Measurements from ENCODE around the gene IDI2.

The IDI2 gene

GRCh38 chr10:1007583-1007982 lies 18.1 kb downstream of the IDI2 start:
- no peak for DNase-seq (ENCODE audit: low spot score)

- DNase-seq (ENCODE audit: low spot score): no peak
Observed at GRCh38 chr10:1006573-1006972, 19.1 kb downstream of the IDI2 start.

GRCh38 chr10:1003884-1004670 lies 21.6 kb downstream of the IDI2 start:
- no peak for DNase-seq (ENCODE audit: low spot score)

- no peak for DNase-seq (ENCODE audit: low spot score)
Observed at GRCh38 chr10:1002425-1003006, 23.1 kb downstream of the IDI2 start.

GRCh38 chr10:997266-998022 lies 28.2 kb downstream of the IDI2 start:
- DNase-seq (ENCODE audit: low spot score): no peak

- no peak for DNase-seq (ENCODE audit: low spot score)
Observed at GRCh38 chr10:996031-996430, 29.6 kb downstream of the IDI2 start.

GRCh38 chr10:995559-995926 lies 30.1 kb downstream of the IDI2 start:
- DNase-seq (ENCODE audit: low spot score): no peak

GRCh38 chr10:994836-995558 lies 30.7 kb downstream of the IDI2 start:
- DNase-seq (ENCODE audit: low spot score): no peak

GRCh38 chr10:992871-993270 lies 32.8 kb downstream of the IDI2 start:
- DNase-seq (ENCODE audit: low spot score): no peak

- no peak for DNase-seq (ENCODE audit: low spot score)
Observed at GRCh38 chr10:992467-992866, 33.2 kb downstream of the IDI2 start.

GRCh38 chr10:990808-991207 lies 34.9 kb downstream of the IDI2 start:
- DNase-seq (ENCODE audit: low spot score): no peak

- peak; percentile 49 for DNase-seq (ENCODE audit: low spot score)
Observed at GRCh38 chr10:988667-989545, 36.8 kb downstream of the IDI2 start.

GRCh38 chr10:987870-988666 lies 37.6 kb downstream of the IDI2 start, which contains the start of gene GTPBP4:
TSS of gene GTPBP4 (plus strand) at chr10:988434. CDS start at chr10:988480, 46 bp downstream.
- DNase-seq (ENCODE audit: low spot score): peak; percentile 99

GRCh38 chr10:987620-987869 lies 38.1 kb downstream of the IDI2 start:
- DNase-seq (ENCODE audit: low spot score): no peak

- DNase-seq (ENCODE audit: low spot score): no peak
Observed at GRCh38 chr10:986881-987619, 38.6 kb downstream of the IDI2 start.

- no peak for DNase-seq (ENCODE audit: low spot score)
Observed at GRCh38 chr10:986137-986825, 39.4 kb downstream of the IDI2 start.

- DNase-seq (ENCODE audit: low spot score): no peak
Observed at GRCh38 chr10:985361-985760, 40.3 kb downstream of the IDI2 start.

GRCh38 chr10:983971-984655 lies 41.5 kb downstream of the IDI2 start:
- DNase-seq (ENCODE audit: low spot score): no peak

GRCh38 chr10:983401-983800 lies 42.3 kb downstream of the IDI2 start:
- no peak for DNase-seq (ENCODE audit: low spot score)

All from germinal center (tissue), 1 donor.